Left hindlimb (tissue), 1 donor: ENCODE results near the gene HSPH1.
"Not testable (repeated sequence)": the region's sequence is repeated elsewhere in the genome, so short reads cannot be mapped to it uniquely, and the experiment has no call there.

Experiments
- DNase-seq: peaks from one replicate; pipeline ENCODE4 v3.0.0-alpha.2; 2018

The HSPH1 gene

GRCh38 chr13:31124204-31124603 is 37.5 kb downstream of the HSPH1 start:
- no peak for DNase-seq

- no peak for DNase-seq
Measured at GRCh38 chr13:31122544-31123260, 39.0 kb downstream of the HSPH1 start.

GRCh38 chr13:31122143-31122542 is 39.6 kb downstream of the HSPH1 start:
- DNase-seq = no peak

- DNase-seq = no peak
Measured at GRCh38 chr13:31121379-31122140, 40.1 kb downstream of the HSPH1 start.

- DNase-seq = no peak
Measured at GRCh38 chr13:31119966-31120700, 41.6 kb downstream of the HSPH1 start.

GRCh38 chr13:31119526-31119925 is 42.2 kb downstream of the HSPH1 start:
- no peak for DNase-seq

- no peak for DNase-seq
Measured at GRCh38 chr13:31116224-31116623, 45.5 kb downstream of the HSPH1 start.

GRCh38 chr13:31115616-31116015 is 46.1 kb downstream of the HSPH1 start:
- DNase-seq = no peak

GRCh38 chr13:31114641-31115040 is 47.1 kb downstream of the HSPH1 start:
- no peak for DNase-seq

GRCh38 chr13:31111136-31111535 is 50.6 kb downstream of the HSPH1 start:
- no peak for DNase-seq

- no peak for DNase-seq
Measured at GRCh38 chr13:31110617-31111016, 51.1 kb downstream of the HSPH1 start.

GRCh38 chr13:31110169-31110568 is 51.5 kb downstream of the HSPH1 start:
- no peak for DNase-seq

- no peak for DNase-seq
Measured at GRCh38 chr13:31107109-31107508, 54.6 kb downstream of the HSPH1 start.

GRCh38 chr13:31105856-31106255 is 55.8 kb downstream of the HSPH1 start:
- no peak for DNase-seq

GRCh38 chr13:31105020-31105795 is 56.5 kb downstream of the HSPH1 start:
- no peak for DNase-seq

- no peak for DNase-seq
Measured at GRCh38 chr13:31102905-31103304, 58.8 kb downstream of the HSPH1 start.

GRCh38 chr13:31101472-31102170 is 60.1 kb downstream of the HSPH1 start:
- DNase-seq = no peak

- DNase-seq = no peak
Measured at GRCh38 chr13:31100721-31101120, 61.0 kb downstream of the HSPH1 start.

GRCh38 chr13:31097911-31098434 is 63.7 kb downstream of the HSPH1 start:
- DNase-seq = not testable (repeated sequence)

GRCh38 chr13:31096654-31097302 is 64.9 kb downstream of the HSPH1 start:
- DNase-seq = no peak

- no peak for DNase-seq
Measured at GRCh38 chr13:31094331-31095015, 67.2 kb downstream of the HSPH1 start.
